ENCODE results near the gene TTC7B.
A peak's percentile ranks its signal among the peaks of the same experiment; 100 is the strongest.

The TTC7B gene

GRCh38 chr14:90499121-90499520 is 317.1 kb downstream of the TTC7B start:
- DNase-seq, result no peak

- DNase-seq, result no peak
Observed at GRCh38 chr14:90498198-90498597, 318.0 kb downstream of the TTC7B start.

- DNase-seq, result no peak
Observed at GRCh38 chr14:90496379-90496778, 319.9 kb downstream of the TTC7B start.

GRCh38 chr14:90495357-90496276 is 320.6 kb downstream of the TTC7B start:
- no peak for DNase-seq

GRCh38 chr14:90491911-90492531 is 324.2 kb downstream of the TTC7B start:
- DNase-seq, result no peak

GRCh38 chr14:90491221-90491885 is 324.9 kb downstream of the TTC7B start:
- no peak for DNase-seq

- no peak for DNase-seq
Observed at GRCh38 chr14:90490720-90491050, 325.5 kb downstream of the TTC7B start.

GRCh38 chr14:90489916-90490719 is 326.1 kb downstream of the TTC7B start:
- no peak for DNase-seq

GRCh38 chr14:90489306-90489705 is 326.9 kb downstream of the TTC7B start:
- no peak for DNase-seq

- DNase-seq, result no peak
Observed at GRCh38 chr14:90488256-90488655, 328.0 kb downstream of the TTC7B start.

GRCh38 chr14:90487462-90487861 is 328.8 kb downstream of the TTC7B start:
- DNase-seq, result no peak

GRCh38 chr14:90487031-90487430 is 329.2 kb downstream of the TTC7B start:
- DNase-seq, result peak; percentile 35

- no peak for DNase-seq
Observed at GRCh38 chr14:90484291-90484690, 331.9 kb downstream of the TTC7B start.

- peak; percentile 69 for DNase-seq
Observed at GRCh38 chr14:90483571-90483974, 332.7 kb downstream of the TTC7B start.

GRCh38 chr14:90483117-90483516 is 333.1 kb downstream of the TTC7B start:
- no peak for DNase-seq

- no peak for DNase-seq
Observed at GRCh38 chr14:90475298-90475697, 340.9 kb downstream of the TTC7B start.

All from NCI-H1436 (cell line).